NCI-H1694 treated with DMSO at 0.1 percent for 48 hours (cell line): Measurements from ENCODE around the gene PSRC1.

Experiments
- DNase-seq: peaks from one replicate; lab custom pipeline; 2025; lab: John Stamatoyannopoulos, UW

Gene PSRC1

GRCh38 chr1:109247401-109248365, 35.3 kb downstream of the PSRC1 start:
- DNase-seq, result no peak

- no peak for DNase-seq
Observed at GRCh38 chr1:109246141-109246551, 36.8 kb downstream of the PSRC1 start.

- DNase-seq, result no peak
Observed at GRCh38 chr1:109243860-109244552, 38.9 kb downstream of the PSRC1 start.

GRCh38 chr1:109243221-109243620, 39.7 kb downstream of the PSRC1 start:
- peak; percentile 8 for DNase-seq

GRCh38 chr1:109242387-109242786, 40.6 kb downstream of the PSRC1 start:
- peak; percentile 35 for DNase-seq

GRCh38 chr1:109241841-109242345, 41.1 kb downstream of the PSRC1 start:
- peak; percentile 53 for DNase-seq

GRCh38 chr1:109241344-109241743, 41.6 kb downstream of the PSRC1 start:
- DNase-seq, result peak; percentile 48

GRCh38 chr1:109240158-109241152, 42.5 kb downstream of the PSRC1 start:
- DNase-seq, result peak; percentile 86

- peak; percentile 76 for DNase-seq
Observed at GRCh38 chr1:109239409-109240068, 43.4 kb downstream of the PSRC1 start.

GRCh38 chr1:109239047-109239408, 43.9 kb downstream of the PSRC1 start:
- no peak for DNase-seq

- no peak for DNase-seq
Observed at GRCh38 chr1:109238382-109238781, 44.6 kb downstream of the PSRC1 start.

GRCh38 chr1:109237512-109237911, 45.4 kb downstream of the PSRC1 start:
- no peak for DNase-seq

GRCh38 chr1:109235137-109235536, 47.8 kb downstream of the PSRC1 start:
- no peak for DNase-seq

- no peak for DNase-seq
Observed at GRCh38 chr1:109231066-109231465, 51.9 kb downstream of the PSRC1 start.
